Measurements from ENCODE around the gene SRGAP3.

SRGAP3 gene

GRCh38 chr3:8962226-8962861 lies 287.1 kb downstream of the SRGAP3 start:
- H3F3A ChIP-seq (ENCODE audit: low read depth) = no peaks in the 10 kb centered on the region
- no peaks in the 10 kb centered on the region for H3K36me3 ChIP-seq (ENCODE audit: insufficient read depth, low read length)
- H3K9ac ChIP-seq (ENCODE audit: low read depth, low read length, poor library complexity, severe bottlenecking) = peak overlapping the region; percentile 86
- no peaks in the 10 kb centered on the region for H3K27me3 ChIP-seq (ENCODE audit: insufficient read depth, low read length, poor library complexity, severe bottlenecking)
- peak overlapping the region; percentile 97 for H3K4me3 ChIP-seq (ENCODE audit: low read length, poor library complexity, severe bottlenecking)
- no peaks in the 10 kb centered on the region for H3K9me2 ChIP-seq (replicated peaks; ENCODE audit: low read depth, low read length)
- no peaks in the 10 kb centered on the region for H3K9me3 ChIP-seq (ENCODE audit: insufficient read depth, low read depth, low read length)
- peaks cover 62% of the 10 kb centered on the region for H3K4me1 ChIP-seq (ENCODE audit: insufficient read depth, low read length, poor library complexity, severe bottlenecking)
- no peak for TF ChIP-seq CTCF (conservative IDR thresholded peaks at IDR 0.05; ENCODE audit: low read length)
- no peak for TF ChIP-seq EZH2phosphoT487 (IDR thresholded peaks at IDR 0.05; ENCODE audit: borderline replicate concordance)
- peak overlapping the region; percentile 94; the same call in 1 of the 2 replicates for H2AFZ ChIP-seq (ENCODE audit: low read length)
- H3K79me2 ChIP-seq (ENCODE audit: insufficient read depth, low read length) = peaks cover 58% of the 10 kb centered on the region
- H4K20me1 ChIP-seq (ENCODE audit: insufficient read depth, low read length, poor library complexity, severe bottlenecking) = peaks cover 28% of the 10 kb centered on the region
- H3K4me2 ChIP-seq (ENCODE audit: low read depth, low read length, poor library complexity, severe bottlenecking) = peak overlapping the region; percentile 99

- Histone ChIP-seq H3K9ac (ENCODE audit: low read depth, low read length, poor library complexity, severe bottlenecking) (peak overlapping the region; percentile 86), H2AFZ (ENCODE audit: low read length) (no peak overlapping the region)
Measured at GRCh38 chr3:8959668-8960067, 289.8 kb downstream of the SRGAP3 start.

GRCh38 chr3:8954938-8955763 lies 294.3 kb downstream of the SRGAP3 start:
- H3K36me3 ChIP-seq (ENCODE audit: insufficient read depth, low read length) = 0 out of 2 replicates have a peak, but pooled peaks cover 4% of the 10 kb centered on the region
- peak overlapping the region; percentile 99 for H3K4me2 ChIP-seq (ENCODE audit: low read depth, low read length, poor library complexity, severe bottlenecking)
- no peak overlapping the region for H3K4me3 ChIP-seq (ENCODE audit: low read length, poor library complexity, severe bottlenecking)
- no peak for TF ChIP-seq EZH2phosphoT487 (IDR thresholded peaks at IDR 0.05; ENCODE audit: borderline replicate concordance)
- no peak for TF ChIP-seq CTCF (conservative IDR thresholded peaks at IDR 0.05; ENCODE audit: low read length)
- H3K4me1 ChIP-seq (ENCODE audit: insufficient read depth, low read length, poor library complexity, severe bottlenecking) = peaks cover 48% of the 10 kb centered on the region
- no peaks in the 10 kb centered on the region for H3K9me3 ChIP-seq (ENCODE audit: insufficient read depth, low read depth, low read length)
- no peaks in the 10 kb centered on the region for H3K9me2 ChIP-seq (replicated peaks; ENCODE audit: low read depth, low read length)
- peaks cover 14% of the 10 kb centered on the region for H4K20me1 ChIP-seq (ENCODE audit: insufficient read depth, low read length, poor library complexity, severe bottlenecking)
- peaks cover 83% of the 10 kb centered on the region for H3K79me2 ChIP-seq (ENCODE audit: insufficient read depth, low read length)
- no peaks in the 10 kb centered on the region for H3K27me3 ChIP-seq (ENCODE audit: insufficient read depth, low read length, poor library complexity, severe bottlenecking)
- H3K9ac ChIP-seq (ENCODE audit: low read depth, low read length, poor library complexity, severe bottlenecking) = peak overlapping the region; percentile 2
- no peak overlapping the region for H2AFZ ChIP-seq (ENCODE audit: low read length)
- no peaks in the 10 kb centered on the region for H3F3A ChIP-seq (ENCODE audit: low read depth)

More at GRCh38 chr3:8959668-8960067, 289.8 kb downstream of the SRGAP3 start:
- Histone ChIP-seq H3K36me3 (ENCODE audit: insufficient read depth, low read length) (0 out of 2 replicates have a peak, but pooled peaks cover 4% of the 10 kb centered on the region), H3K9me2 (replicated peaks; ENCODE audit: low read depth, low read length) (no peaks in the 10 kb centered on the region), H3K4me2 (ENCODE audit: low read depth, low read length, poor library complexity, severe bottlenecking) (peak overlapping the region; percentile 99), H3K27me3 (ENCODE audit: insufficient read depth, low read length, poor library complexity, severe bottlenecking) (no peaks in the 10 kb centered on the region), H4K20me1 (ENCODE audit: insufficient read depth, low read length, poor library complexity, severe bottlenecking) (peaks cover 32% of the 10 kb centered on the region), H3K4me1 (ENCODE audit: insufficient read depth, low read length, poor library complexity, severe bottlenecking) (peaks cover 83% of the 10 kb centered on the region), H3K9me3 (ENCODE audit: insufficient read depth, low read depth, low read length) (no peaks in the 10 kb centered on the region), H3F3A (ENCODE audit: low read depth) (no peaks in the 10 kb centered on the region), H3K4me3 (ENCODE audit: low read length, poor library complexity, severe bottlenecking) (peak overlapping the region; percentile 24), H3K79me2 (ENCODE audit: insufficient read depth, low read length) (peaks cover 82% of the 10 kb centered on the region)
- TF ChIP-seq CTCF (conservative IDR thresholded peaks at IDR 0.05; ENCODE audit: low read length) (no peak), EZH2phosphoT487 (IDR thresholded peaks at IDR 0.05; ENCODE audit: borderline replicate concordance) (no peak)

Data from Loucy (cell line).